Urothelium cell line (cell line): ENCODE measurements around the gene CARS2.
A peak's percentile ranks its signal among the peaks of the same experiment; 100 is the strongest.
"Not testable (repeated sequence)": the region's sequence is repeated elsewhere in the genome, so short reads cannot be mapped to it uniquely, and the experiment has no call there.

ENCODE experiments used
- DNase-seq: peaks from one replicate; pipeline ENCODE4 v3.0.0; 2011; ENCODE audit warnings: low spot score, mixed read lengths
- FAIRE-seq: peaks from 2 replicates; lab custom pipeline; 2011; peaks lifted over from hg19 to GRCh38; lab: Jason Lieb, UNC

CARS2 gene

DNA sequence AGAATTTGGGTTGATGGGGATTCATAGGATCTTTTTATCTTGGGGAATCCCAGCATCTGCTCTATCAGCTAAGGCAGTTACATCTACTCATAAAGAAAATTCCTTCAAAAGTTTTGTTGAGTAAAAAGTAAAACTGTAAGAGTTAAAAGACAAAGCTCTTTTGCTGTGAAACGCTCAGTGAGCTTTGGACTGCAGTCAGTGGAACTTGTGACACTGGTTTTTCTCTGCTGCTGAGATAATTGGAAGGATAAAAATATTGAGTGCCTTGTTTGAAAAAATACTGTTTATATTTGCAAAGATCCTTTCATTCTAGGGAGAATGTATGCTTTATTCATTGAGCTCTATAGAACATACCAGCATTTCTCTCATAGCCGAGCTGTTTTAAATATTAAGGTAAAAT, 85.3 kb downstream of the CARS2 start:
- DNase-seq (no peak), FAIRE-seq (no peak)

DNA sequence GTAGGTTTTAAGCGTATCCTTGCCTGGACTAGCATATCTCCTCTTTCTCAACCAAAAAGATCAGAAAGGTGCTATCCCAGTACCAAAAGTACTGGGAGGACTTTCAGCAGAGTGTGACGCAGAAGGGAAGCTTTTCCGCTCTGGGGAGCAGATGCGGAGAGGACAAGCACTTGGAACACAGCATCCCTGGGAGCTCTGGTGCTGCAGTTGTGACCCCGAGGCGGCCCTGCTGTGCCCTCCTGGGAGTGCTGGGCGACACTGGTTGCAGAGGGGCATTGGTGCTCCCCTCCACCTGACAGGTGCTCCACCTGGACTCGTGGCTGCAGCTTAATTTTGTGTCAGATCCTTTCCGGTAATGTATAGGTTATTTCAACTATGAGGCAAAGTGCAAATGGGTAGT, 87.1 kb downstream of the CARS2 start:
- FAIRE-seq: no peak
- no peak for DNase-seq

DNA sequence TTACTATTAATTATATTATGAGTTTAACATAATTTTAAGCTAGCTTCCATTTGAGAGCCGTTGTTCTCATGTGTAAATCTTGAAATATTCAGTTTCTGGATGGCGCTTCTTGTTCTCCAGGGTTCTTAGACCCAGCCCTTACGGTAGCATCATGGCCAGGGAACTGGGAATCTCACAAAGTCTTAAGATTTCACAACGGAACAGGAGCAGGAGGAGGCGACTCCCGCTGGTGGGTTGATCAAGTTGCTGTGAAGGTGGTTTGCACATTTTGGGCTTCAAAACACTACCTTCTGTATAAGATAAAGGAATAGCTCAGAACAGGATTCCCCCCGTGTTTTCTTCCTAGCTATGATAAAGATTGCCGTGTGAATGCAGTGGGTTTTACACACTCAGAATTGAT, 87.7 kb downstream of the CARS2 start:
- FAIRE-seq: no peak

DNA sequence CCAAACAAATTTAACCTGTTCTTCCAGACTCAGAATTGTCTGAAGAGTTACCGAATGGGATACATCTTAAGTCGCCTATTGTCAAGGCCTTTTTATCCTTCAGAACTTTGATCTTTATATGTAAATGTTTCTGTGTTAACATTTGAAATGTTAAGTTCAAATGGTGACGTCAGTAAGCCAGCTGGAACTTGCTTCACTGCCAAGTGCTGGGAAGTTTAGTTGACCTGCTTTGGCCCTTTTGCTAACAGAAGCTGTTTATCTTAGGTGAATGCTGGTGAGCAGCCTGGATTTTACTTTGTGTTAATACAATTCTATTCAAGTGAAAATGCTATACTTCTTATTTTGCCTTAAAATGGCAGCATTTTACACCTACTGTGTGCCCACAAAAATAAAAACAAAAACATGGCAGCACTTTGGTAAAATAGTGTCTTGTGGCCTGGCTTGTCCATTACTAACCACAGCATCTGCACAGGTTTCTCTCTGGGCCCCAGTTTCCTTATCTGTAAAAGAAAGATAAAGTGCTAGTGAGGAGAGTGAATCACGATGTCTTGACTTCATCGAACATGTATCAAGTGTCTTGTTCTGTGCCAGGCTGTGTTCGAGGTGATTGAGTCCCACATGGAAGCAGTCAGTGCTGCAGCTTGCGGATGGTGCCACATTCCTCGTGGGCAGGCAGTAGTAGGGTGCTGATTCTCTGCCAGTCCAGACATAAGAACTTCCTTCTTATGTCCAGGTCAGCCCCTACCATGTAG, 88.4 kb downstream of the CARS2 start:
- FAIRE-seq: no peak

More for the DNA sequence above, 87.7 kb downstream of the CARS2 start:
- DNase-seq: no peak

DNA sequence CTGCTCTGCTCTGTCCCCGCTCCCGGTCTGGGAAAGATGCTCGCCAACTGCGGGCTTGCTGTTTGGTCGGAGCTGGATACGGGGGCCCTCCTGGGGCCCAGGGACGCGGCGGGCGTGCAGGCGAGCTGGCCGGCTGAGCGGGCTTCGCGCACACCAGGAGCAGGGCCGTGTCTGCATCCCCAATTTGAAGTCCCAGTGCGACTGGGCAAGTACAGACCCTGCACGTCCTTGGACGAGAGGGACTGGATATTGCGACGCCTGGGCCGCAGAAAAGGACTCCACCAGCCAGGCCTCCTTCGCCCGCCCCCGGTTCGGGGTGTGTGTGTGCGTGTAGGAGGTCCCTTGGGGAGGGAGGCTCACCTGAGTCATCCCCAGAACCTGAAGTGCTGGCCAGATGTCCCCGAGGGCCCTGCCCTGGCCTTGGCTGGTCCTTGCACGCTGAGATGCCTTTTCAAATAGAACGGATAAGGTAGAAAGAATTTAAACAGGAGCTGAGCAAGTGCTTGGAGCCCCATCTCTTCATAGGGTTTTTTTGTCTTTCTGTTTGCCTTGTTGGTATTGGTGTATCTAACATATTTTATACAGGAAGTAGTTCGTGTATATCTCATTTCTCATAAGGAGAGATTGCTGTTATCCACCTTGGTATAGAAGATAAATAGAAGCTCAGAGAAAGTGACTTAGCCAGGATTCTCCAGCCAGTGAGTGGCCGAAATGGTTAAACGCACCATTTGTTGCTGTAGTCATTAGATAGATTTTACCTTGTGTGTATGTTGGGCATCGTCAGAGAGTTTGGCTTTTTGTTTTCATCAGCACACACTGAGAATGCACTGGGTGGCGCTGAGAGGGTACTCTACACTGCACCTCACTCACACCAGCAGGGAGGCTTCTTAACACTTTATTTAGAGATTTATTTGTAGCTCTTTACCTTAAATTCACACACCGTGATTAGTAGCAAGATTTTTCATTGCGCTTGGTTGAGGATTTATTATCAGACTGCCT, 89.5 kb downstream of the CARS2 start:
- DNase-seq (peak; percentile 23), FAIRE-seq (no peak)

More for the DNA sequence above, 88.4 kb downstream of the CARS2 start:
- no peak for DNase-seq

DNA sequence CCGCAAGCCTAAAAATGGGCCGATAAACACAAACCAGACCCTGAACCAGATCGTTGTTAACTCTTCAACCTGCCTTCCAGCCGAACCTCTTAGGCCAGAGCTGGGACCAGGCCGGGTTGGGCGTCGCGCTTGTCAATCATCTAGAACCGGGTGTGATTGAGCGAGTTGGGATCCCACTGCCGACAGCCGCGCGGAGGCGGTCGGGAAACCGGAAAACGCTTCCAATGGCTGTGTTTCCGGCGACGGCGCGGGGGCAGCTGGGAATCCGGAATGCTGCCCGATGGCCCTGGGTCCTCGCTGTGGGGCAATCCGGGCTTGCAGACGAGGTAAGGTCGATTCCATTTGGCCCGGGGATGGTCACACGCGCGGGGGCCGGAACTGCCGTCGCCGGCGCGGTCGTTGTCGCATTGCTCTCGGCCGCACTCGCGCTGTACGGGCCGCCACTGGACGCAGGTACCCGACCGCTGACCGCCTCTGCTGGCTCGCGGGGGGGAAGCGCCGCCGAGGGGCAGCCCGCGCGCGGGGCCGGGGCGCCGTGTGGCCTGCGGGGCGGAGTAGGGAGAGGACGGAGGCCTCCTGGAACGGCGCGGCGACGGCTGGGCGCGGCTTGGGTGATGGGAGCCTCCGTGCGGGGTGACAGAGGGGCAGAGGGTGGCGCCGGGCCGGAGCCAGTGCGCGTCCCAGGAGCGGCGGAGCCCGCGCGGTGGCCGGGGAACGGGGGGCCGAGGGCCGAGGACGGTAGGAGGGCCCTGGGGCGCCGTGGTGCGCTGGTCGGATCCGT, 90.4 kb downstream of the CARS2 start, which contains the start of gene NAXD:
Gene NAXD (plus strand): TSS at position 224 of the 781 bp plus-strand sequence. CDS start 57 bp downstream, at position 281.
- FAIRE-seq: no peak
- DNase-seq: peak; percentile 92

DNA sequence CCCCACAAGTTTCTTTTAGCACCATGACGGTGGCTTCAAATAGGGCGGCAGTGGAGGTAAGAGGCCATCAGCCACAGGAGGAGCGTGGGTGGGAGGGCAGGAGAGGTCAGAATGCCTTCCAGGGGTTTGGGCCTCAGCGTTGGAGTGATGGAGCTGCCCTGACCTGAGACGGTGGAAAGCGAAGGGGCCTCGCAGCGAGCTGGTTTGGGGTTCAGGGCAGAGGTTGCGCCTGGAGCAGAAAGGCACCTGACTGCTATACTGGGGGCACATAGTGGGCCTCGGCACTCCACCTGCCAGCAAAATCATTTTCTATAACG, 91.0 kb downstream of the CARS2 start:
- no peak for DNase-seq
- FAIRE-seq: no peak

DNA sequence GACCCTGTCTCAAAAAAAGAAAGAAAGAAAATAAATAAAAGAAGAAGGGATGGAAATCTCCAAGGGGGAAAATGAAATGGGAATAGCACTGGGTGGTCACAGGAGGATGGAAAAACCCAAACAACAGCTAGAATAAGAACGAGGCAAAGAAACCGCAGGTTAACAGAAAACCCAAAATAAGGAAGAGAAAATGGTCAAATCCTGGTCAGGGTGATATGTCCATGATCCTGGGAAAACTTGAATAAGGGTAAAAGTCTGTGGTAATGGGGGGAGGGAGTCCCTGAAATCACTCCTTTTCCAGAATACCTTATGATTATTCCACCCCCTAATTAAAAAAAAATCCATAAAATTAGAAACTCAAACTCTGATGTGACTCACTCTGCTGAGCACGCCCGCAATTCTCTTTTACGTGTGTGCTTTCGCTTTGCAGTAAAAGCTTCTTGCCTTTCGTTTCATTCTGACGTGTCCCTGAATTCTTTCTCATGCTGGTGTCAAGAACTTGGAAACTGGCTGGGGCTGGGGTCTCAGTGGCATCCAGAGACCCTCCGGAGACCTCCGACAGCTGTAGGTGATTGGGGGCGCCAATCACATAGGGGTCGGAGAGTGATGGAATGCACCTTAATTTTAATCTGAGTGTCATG, 94.8 kb downstream of the CARS2 start:
- DNase-seq: peak; percentile 28
- FAIRE-seq: no peak

DNA sequence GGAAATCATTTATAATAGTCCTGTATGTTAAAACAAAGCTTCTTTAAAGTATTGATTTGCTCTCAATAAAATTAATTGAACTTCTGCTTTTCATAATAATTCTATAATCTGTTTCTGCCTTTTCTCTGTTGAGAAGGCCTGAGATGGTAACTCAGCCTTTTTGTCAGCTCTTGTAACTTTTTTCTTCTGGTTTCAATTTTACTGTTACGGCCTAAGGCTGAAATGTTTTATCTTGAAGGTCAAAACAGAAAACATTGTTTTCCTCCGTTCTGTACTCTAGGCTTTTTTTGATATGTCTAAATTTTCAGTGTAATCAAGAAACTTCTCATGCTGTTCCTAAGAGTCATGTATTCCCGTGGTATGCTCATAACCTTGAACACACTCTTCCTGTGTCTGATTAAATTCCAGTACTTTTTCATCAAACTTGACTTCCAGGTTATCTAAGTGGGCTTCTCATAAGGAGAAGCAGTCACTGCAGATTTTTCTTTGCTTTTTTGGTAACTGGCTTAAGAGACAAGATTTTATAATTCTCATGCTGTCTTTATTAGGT, 98.2 kb downstream of the CARS2 start:
- no peak for DNase-seq
- FAIRE-seq: no peak

DNA sequence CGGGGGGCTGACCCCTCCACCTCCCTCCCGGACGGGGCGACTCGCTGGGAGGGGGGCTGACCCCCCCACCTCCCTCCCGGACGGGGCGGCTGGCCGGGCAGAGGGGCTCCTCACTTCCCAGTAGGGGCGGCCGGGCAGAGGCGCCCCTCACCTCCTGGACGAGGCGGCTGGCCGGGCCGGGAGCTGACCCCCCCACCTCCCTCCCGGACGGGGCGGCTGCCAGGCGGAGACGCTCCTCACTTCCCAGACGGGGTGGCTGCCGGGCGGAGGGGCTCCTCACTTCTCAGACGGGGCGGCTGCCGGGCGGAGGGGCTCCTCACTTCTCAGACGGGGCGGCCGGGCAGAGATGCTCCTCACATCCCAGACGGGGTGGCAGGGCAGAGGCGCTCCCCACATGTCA, 99.6 kb downstream of the CARS2 start:
- DNase-seq, FAIRE-seq: not testable (repeated sequence)

DNA sequence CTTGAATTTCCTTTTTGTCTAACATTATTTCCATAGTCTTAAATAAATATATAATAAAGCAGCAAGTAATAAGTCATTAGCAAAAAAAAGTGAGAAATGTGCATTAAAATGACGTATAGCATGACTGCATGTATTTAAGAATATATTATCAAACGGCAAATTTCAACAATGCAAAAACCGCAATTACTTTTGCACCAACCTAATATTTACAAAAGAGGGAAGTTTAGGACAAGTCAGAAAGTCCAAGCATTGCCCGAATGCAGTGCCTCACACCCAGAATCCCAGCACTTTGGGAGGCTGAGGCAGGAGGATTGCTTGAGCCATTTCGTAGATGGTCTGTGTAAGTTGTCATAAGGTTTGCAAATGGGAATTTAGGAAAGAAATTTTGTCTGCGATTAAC, 100.8 kb downstream of the CARS2 start:
- no peak for FAIRE-seq
- no peak for DNase-seq

DNA sequence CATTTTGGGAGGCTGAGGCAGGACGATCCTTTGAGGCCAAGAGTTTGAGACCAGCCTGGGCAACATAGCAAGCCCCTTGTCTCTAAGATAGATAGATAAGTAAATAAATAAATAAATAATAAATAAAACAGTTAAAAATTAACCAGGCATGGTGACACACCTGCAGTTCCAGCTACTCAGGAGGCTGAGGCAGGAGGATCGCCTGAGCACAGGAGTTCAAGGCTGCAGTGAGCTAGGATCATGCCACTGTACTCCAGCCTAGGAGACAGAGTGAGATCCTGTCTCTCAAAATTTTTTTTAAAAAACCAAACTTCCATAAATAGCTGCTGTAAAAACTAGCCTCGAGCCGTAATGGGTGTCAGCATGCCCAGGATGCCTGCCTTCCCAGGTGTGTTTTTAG, 104.9 kb downstream of the CARS2 start:
- FAIRE-seq: no peak
- no peak for DNase-seq

DNA sequence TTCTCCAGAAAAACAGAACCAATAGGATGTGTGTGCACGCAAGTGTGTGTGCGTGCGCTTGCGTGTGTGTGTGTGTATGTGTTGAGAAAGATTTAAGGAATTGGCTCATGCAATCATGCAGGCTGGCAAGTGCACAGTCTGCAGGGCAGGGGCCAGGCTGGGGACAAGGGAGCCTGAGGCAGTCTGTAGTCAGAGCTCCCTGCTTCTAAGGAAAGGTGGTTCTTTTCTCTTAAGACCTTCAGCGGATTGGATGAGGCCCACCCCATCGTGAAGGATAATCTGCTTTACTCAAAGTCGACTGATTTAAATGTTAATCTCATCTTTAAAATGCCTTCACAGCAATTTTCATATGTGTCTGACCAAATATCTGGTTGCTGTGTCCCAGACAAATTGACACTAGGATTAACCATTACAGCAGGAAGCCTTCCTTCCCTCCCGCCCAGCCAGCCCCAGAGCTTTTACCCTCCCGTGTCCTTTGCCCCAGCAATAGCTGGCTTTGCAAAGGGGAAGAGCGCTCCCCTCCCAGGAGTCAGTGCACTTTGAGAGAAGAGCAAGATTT, 105.6 kb downstream of the CARS2 start:
- DNase-seq: no peak
- no peak for FAIRE-seq

DNA sequence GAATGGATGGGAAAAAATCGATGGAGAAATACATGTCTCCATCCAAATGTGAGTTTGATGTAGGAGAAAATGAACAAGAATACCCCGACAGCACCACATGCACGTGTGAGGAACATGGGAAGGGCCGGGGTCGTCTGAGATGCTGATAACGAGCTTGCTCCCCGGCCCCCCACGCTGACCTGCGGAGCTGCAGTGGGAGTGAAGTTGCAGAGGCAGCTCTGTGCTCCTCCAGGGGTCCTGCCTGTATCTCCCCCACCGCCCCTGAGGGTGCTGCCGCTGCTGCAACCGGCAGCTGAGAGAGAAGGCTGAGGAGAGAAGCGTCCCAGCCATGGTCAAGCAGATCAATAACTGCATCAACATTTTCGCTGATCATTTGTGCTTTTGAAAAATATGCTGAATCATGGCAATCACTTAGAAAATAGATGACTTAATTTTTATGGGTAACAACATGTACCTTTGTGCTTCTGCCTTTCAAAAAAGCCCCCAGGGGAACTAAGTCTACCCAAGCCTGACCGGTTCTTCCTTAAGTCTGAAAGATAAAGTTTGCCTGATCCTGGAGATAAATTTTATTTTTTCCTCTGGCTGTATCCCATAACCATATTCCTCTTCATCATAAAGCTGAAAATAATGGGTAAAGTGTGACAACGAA, 108.8 kb downstream of the CARS2 start:
- DNase-seq (no peak), FAIRE-seq (no peak)

DNA sequence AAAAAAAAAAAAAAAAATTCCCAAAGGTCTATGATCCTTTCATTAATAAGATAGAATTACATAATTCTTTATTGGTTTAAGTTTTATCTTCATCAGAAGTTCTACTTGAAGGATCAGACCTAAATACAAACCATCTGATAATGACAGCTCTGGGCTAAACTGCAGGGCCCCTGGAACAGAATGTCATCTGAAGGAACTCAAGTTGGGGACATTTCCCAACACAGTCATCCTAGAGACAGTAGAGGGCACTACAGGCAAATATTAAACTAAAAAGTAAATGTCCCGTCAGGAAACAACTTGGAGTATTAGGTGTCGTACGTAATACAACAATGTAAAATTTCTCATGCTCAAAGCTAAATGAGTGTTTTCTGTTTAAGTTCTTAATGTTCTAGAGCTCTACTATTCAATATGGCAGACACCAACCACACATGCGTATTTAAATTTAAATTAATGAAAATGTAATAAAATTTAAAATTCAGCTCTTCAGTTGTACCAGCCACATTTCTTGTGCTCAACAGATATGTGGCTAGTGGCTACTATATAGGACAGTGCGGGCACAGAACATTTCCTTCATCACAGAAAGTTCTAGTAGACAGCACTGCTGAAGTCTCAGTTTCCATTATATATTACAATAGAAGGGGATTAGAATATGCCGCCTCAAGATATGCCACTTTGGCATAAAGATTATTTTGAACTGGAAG, 112.3 kb downstream of the CARS2 start:
- no peak for FAIRE-seq
- peak; percentile 36 for DNase-seq

DNA sequence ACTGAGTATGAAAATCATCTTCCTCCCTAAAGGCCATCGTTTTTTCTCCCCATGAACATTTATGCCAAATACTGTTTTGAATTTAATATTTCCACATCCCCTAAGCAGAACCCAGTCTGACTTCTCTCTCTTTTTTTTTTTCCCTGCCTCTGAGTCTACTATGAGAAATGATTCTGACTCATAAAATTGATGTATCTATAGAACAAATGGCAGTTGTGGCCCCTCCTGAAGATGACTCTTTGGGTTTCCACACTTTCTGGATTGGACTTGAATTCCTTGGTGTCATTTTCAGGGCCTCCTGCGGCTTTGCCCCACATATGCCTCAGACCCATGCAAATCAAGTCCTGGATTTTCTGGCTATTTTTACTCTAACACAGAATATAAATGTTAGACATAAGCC, 113.3 kb downstream of the CARS2 start:
- FAIRE-seq (no peak), DNase-seq (no peak)
